Smooth muscle cell (in vitro differentiated cells): ENCODE results near the gene GRK3. TPM values are rescaled to one million over a fixed set of nuclear protein-coding genes. Genes with fewer than 3 reads are reported as not detected.

ENCODE experiments used
- DNase-seq: peaks from one replicate; lab custom pipeline; 2025; ENCODE audit not compliant: unreplicated experiment; lab: John Stamatoyannopoulos, UW
- H2AFZ ChIP-seq: fragments of 200-600 bp; sonication (generic); 2 replicates; pipeline ENCODE4 v1.6.0; 2016; ENCODE audit warnings: antibody characterized with exemption, low read depth, mild to moderate bottlenecking
- H3F3A ChIP-seq: fragments of 200-600 bp; sonication (generic); 2 replicates; pipeline ENCODE4 v1.6.0; 2017; ENCODE audit warnings: antibody characterized with exemption, low read depth
- H3K27ac ChIP-seq: fragments of 200-600 bp; sonication (generic); 2 replicates; pipeline ENCODE4 v1.5.1; 2016; ENCODE audit warnings: low read depth, mild to moderate bottlenecking
- H3K27me3 ChIP-seq: fragments of 200-600 bp; sonication (generic); 2 replicates; pipeline ENCODE4 v1.6.1; 2016; ENCODE audit warnings: low read depth, mild to moderate bottlenecking
- H3K36me3 ChIP-seq: fragments of 200-600 bp; sonication (generic); 2 replicates; pipeline ENCODE4 v1.5.1; 2016; ENCODE audit warnings: low read depth
- H3K4me1 ChIP-seq: fragments of 200-600 bp; sonication (generic); 2 replicates; pipeline ENCODE4 v1.5.1; 2016; ENCODE audit warnings: low read depth
- H3K4me2 ChIP-seq: fragments of 200-600 bp; sonication (generic); 2 replicates; pipeline ENCODE4 v1.6.0; 2016; ENCODE audit warnings: mild to moderate bottlenecking
- H3K4me3 ChIP-seq: fragments of 200-600 bp; sonication (generic); 2 replicates; pipeline ENCODE4 v1.5.1; 2016; ENCODE audit warnings: mild to moderate bottlenecking
- H3K79me2 ChIP-seq: fragments of 200-600 bp; sonication (generic); 2 replicates; pipeline ENCODE4 v1.6.0; 2016; ENCODE audit warnings: low read depth, mild to moderate bottlenecking
- H3K9ac ChIP-seq: fragments of 200-600 bp; sonication (generic); 2 replicates; pipeline ENCODE4 v1.6.0; 2016; ENCODE audit warnings: low read depth
- H3K9me3 ChIP-seq: fragments of 200-600 bp; sonication (generic); replicated peaks from 2 replicates; pipeline ENCODE4 v1.5.1; 2016; ENCODE audit warnings: low read depth
- H4K20me1 ChIP-seq: fragments of 200-600 bp; sonication (generic); 2 replicates; pipeline ENCODE4 v1.6.0; 2016; ENCODE audit warnings: low read depth
- WGBS: methylation state at CpG from one replicate; pipeline ENCODE4 v1.1.7; 2016; ENCODE audit warnings: low lambda C conversion rate; 5-methylcytosine and 5-hydroxymethylcytosine counted together
- polyA plus RNA-seq: library from polyadenylated mRNA; unstranded; fragments of >200 nt; fragmentation: Nextera tagmentation; extraction: Ambion mirVana; gene quantifications from 2 replicates; pipeline ENCODE4 v1.2.1, GENCODE V29; 2016
- total RNA-seq: library from RNA; depleted of rRNA; stranded (reverse); fragments of >200 nt; gene quantifications from 2 replicates; pipeline ENCODE4 v1.2.3, GENCODE V29; 2014
- TF ChIP-seq, protein P1 (sequence below): fragments of 200-600 bp; sonication (generic); IDR thresholded peaks from 2 replicates; pipeline ENCODE4 v1.5.1; 2017; ENCODE audit warnings: borderline replicate concordance, mild to moderate bottlenecking, antibody characterized with exemption; ENCODE audit not compliant: insufficient read depth, poor library complexity, severe bottlenecking

GRK3 gene
- total and polyA plus RNA-seq, 2 experiments from 2014 or later = 1.0 to 4.6 TPM

DNA sequence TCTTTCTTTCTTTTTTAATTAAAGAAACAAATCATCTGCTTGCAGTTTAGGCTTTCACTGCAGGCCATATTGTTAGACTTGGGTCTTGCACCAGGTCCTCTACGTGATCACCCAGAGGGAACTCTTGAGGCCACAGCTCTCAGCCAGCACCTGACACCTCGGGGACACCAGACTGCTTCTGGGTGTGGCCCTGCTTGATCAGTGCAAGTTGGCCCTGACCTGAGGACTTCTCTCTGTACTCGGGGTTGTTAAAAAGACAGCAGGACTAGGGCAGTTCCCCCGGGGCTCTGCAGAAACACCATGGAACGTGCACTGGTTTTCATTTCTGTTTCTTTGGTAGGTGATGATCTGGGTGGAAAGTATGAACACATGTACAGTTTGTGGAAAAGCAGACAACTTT, 126.3 kb downstream of the GRK3 start:
- Histone ChIP-seq H3K27me3 (no peaks in the 10 kb centered on the region), H3K36me3 (no peaks in the 10 kb centered on the region), H4K20me1 (no peaks in the 10 kb centered on the region), H2AFZ (no peak overlapping the region), H3K27ac (no peak overlapping the region), H3K9me3 (no peaks in the 10 kb centered on the region), H3K4me2 (no peak overlapping the region), H3F3A (no peaks in the 10 kb centered on the region), H3K4me1 (no peaks in the 10 kb centered on the region), H3K79me2 (no peaks in the 10 kb centered on the region), H3K4me3 (no peak overlapping the region), H3K9ac (no peak overlapping the region)
- TF ChIP-seq, protein P1, sequence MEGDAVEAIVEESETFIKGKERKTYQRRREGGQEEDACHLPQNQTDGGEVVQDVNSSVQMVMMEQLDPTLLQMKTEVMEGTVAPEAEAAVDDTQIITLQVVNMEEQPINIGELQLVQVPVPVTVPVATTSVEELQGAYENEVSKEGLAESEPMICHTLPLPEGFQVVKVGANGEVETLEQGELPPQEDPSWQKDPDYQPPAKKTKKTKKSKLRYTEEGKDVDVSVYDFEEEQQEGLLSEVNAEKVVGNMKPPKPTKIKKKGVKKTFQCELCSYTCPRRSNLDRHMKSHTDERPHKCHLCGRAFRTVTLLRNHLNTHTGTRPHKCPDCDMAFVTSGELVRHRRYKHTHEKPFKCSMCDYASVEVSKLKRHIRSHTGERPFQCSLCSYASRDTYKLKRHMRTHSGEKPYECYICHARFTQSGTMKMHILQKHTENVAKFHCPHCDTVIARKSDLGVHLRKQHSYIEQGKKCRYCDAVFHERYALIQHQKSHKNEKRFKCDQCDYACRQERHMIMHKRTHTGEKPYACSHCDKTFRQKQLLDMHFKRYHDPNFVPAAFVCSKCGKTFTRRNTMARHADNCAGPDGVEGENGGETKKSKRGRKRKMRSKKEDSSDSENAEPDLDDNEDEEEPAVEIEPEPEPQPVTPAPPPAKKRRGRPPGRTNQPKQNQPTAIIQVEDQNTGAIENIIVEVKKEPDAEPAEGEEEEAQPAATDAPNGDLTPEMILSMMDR = no peak
- no peak for DNase-seq
- 82% methylated on average over 5 of the region's 5 CpGs for WGBS

DNA sequence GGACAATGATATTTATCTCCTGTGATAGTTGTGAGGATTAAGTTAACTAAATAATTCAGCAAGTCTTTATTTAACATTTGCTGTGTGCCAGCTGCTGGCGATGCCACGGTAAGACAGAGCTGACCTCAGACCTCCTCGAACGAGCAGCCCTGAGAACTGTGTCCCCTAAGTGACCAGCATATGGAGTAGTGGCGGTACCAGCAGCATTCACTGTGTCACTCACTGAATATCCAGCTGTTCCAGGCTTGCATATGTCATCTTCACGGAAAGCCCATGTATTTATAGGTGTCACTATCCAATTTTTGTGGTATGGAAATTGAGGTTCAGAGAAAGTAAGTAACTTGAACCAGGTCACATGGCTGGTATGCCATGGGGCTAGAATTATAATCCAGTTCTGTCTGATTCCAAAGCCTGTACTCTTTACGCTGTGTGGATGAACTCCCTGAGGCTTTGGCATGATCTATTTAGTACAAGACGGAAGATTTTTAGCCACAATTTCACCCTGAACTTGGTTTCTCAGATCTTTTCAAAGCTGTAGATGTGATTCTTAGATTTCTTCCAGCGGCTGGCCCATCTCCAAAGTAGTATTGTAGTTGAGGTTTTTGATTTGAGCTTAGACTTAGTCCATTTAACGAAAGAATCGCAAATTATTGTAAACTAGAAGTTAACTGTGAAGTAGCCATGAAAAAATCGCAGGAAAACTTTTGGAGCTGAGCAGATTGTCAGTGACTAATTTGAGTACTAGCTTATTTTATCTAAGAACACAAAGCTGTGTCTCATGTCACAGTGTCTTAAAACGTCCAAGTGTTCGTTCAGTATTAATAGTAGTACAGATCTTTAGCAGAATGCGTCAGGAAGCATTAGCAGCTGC, 128.2 kb downstream of the GRK3 start:
- no peak for DNase-seq
- H3K27ac ChIP-seq = no peak overlapping the region
- H3K9me3 ChIP-seq = no peaks in the 10 kb centered on the region
- no peaks in the 10 kb centered on the region for H3K79me2 ChIP-seq
- no peaks in the 10 kb centered on the region for H3K27me3 ChIP-seq
- no peaks in the 10 kb centered on the region for H3K36me3 ChIP-seq
- WGBS = 66% methylated on average over 15 of the region's 15 CpGs
- H3K4me3 ChIP-seq = no peak overlapping the region
- no peaks in the 10 kb centered on the region for H4K20me1 ChIP-seq
- H3K4me2 ChIP-seq = no peak overlapping the region
- no peak overlapping the region for H2AFZ ChIP-seq
- H3K9ac ChIP-seq = no peak overlapping the region
- H3K4me1 ChIP-seq = no peaks in the 10 kb centered on the region
- TF ChIP-seq, protein P1 = no peak
- no peaks in the 10 kb centered on the region for H3F3A ChIP-seq

- Histone ChIP-seq H3F3A (no peaks in the 10 kb centered on the region), H3K4me1 (no peaks in the 10 kb centered on the region), H3K27me3 (no peaks in the 10 kb centered on the region), H3K79me2 (no peaks in the 10 kb centered on the region), H3K27ac (no peak overlapping the region), H3K4me3 (no peak overlapping the region), H4K20me1 (no peaks in the 10 kb centered on the region), H3K9ac (no peak overlapping the region), H3K36me3 (no peaks in the 10 kb centered on the region), H3K9me3 (no peaks in the 10 kb centered on the region), H2AFZ (no peak overlapping the region), H3K4me2 (no peak overlapping the region)
- DNase-seq = no peak
- TF ChIP-seq, protein P1 = no peak
- WGBS = 80% methylated on average over 4 of the region's 4 CpGs
These were observed 128.7 kb downstream of the GRK3 start for GRCh38 chr22:25693268-25693565.
